ENCODE results near the gene SEMA4D. TPM values are rescaled to one million over a fixed set of nuclear protein-coding genes. Genes with fewer than 3 reads are reported as not detected.

SEMA4D gene
- total and polyA plus RNA-seq, 9 of the 15 experiments (the other 6 are each of a cell fraction or from before 2014, with no cell fraction given) = 0.38 to 5.1 (median 1.8) TPM

DNA sequence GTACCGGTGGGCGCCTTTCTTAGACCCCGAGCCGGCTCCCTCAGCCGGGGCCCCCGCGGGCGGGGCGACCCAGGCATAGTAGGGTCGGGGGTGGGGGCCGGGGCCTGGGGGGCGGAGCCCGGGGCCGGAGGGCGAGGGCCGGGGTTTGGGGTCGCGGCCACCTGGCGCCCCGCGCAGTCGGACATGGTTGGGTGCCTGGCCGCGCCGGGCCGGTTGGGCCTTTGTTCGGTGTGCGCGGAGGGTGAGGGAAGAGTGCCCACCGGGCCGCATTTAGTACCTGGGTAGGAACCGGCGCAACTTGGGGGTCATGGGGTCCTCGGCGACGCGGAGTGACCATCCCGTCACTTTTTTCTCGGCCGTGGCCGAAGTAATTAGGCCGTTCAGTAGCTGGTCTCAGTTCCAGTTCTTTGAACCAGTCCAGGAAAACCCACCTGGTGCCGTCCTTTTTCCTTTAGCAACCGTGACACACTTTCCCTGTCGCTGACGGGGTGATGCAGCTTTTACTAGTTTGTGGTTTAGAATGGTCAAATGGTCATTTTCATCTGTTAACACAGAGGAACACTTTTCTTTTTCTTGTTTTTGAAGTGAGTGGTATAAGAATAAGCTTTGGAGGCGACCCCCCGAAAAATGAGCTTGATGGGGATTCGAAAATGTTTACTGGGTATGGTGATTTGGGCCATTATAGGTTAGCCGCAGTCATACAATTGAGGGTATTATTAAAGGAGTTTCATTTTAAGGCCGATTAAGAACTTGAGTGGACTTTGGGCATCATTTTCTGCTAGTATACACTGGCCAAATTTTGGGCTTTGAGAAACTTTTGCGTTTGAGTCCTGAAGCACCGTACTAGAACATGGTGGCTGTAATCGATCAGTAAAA lies 186.3 kb downstream of the SEMA4D start (continued):
- TF ChIP-seq TEAD1 (CRISPR knock-in tag; IDR thresholded peaks at IDR 0.05) (no peak), MGA (IDR thresholded peaks at IDR 0.05) (no peak), GMEB1 (CRISPR knock-in tag; IDR thresholded peaks at IDR 0.05) (no peak), COPS2 (conservative IDR thresholded peaks at IDR 0.05) (no peak), ZNF184 (CRISPR knock-in tag; IDR thresholded peaks at IDR 0.05) (no peak), ZBED1 (IDR thresholded peaks at IDR 0.05) (no peak), CUX1 (CRISPR knock-in tag; IDR thresholded peaks at IDR 0.05) (no peak)

All from K562 (cell line).